NCI-H69 (cell line): ENCODE measurements around the gene EMID1.

ENCODE experiments used
- DNase-seq: peaks from one replicate; lab custom pipeline; 2025; lab: John Stamatoyannopoulos, UW

The EMID1 gene

GRCh38 chr22:29298641-29299040 lies 92.9 kb downstream of the EMID1 start:
- DNase-seq: no peak

- DNase-seq: no peak
Measured at GRCh38 chr22:29299136-29299900, 93.6 kb downstream of the EMID1 start.

- no peak for DNase-seq
Measured at GRCh38 chr22:29300467-29300806, 94.7 kb downstream of the EMID1 start.

- DNase-seq: no peak
Measured at GRCh38 chr22:29300807-29301601, 95.3 kb downstream of the EMID1 start.

GRCh38 chr22:29301716-29302401 lies 96.2 kb downstream of the EMID1 start:
- DNase-seq: no peak

GRCh38 chr22:29302402-29302680 lies 96.6 kb downstream of the EMID1 start:
- peak; percentile 34 for DNase-seq

- peak; percentile 38 for DNase-seq
Measured at GRCh38 chr22:29302681-29303465, 97.2 kb downstream of the EMID1 start.

GRCh38 chr22:29305836-29306174 lies 100.1 kb downstream of the EMID1 start:
- no peak for DNase-seq

- DNase-seq: peak; percentile 94
Measured at GRCh38 chr22:29306175-29306834, 100.6 kb downstream of the EMID1 start, which contains the start of gene GAS2L1. Gene GAS2L1 (plus strand): TSS chr22:29306650. CDS start chr22:29308106, 1,456 bp downstream.

- DNase-seq: peak; percentile 95
Measured at GRCh38 chr22:29306835-29307595, 101.3 kb downstream of the EMID1 start.

GRCh38 chr22:29307596-29308147 lies 102.0 kb downstream of the EMID1 start:
- DNase-seq: no peak

GRCh38 chr22:29308148-29308790 lies 102.6 kb downstream of the EMID1 start:
- no peak for DNase-seq

- no peak for DNase-seq
Measured at GRCh38 chr22:29308791-29309262, 103.1 kb downstream of the EMID1 start.
